Body of pancreas (tissue), 4 donors: Measurements from ENCODE around the gene ARHGAP33. TPM values are rescaled to one million over a fixed set of nuclear protein-coding genes. Genes with fewer than 3 reads are reported as not detected.

Experiments
- ATAC-seq: fragments of 150-250 bp; one replicate; pipeline ENCODE4 v1.9.1; 2016
- DNase-seq, 4 donors: peaks; one replicate each; pipeline ENCODE4 v3.0.0-alpha.2; 2019
- H3K27ac ChIP-seq, 4 donors: fragments of 200-600 bp; sonication (generic); 1 replicate in 3 of 4; 2 replicates in 1 of 4; pipeline versions ENCODE4 v1.5.1 to v1.6.1; 2016 to 2019; ENCODE audit warnings: mild to moderate bottlenecking in 1 of 4, mixed read lengths in 1 of 4, moderate library complexity in 1 of 4
- H3K27me3 ChIP-seq, 2 donors: fragments of 200-600 bp; sonication (generic); one replicate each; pipeline ENCODE4 v1.6.0; 2016; ENCODE audit warnings: mild to moderate bottlenecking in 1 of 2
- H3K36me3 ChIP-seq, 2 donors: fragments of 200-600 bp; sonication (generic); replicated peaks in 1 of 2; 2 replicates each; pipeline ENCODE4 v1.5.1; 2016; ENCODE audit warnings: low read depth in 2 of 2; ENCODE audit not compliant: insufficient read depth in 1 of 2
- H3K4me1 ChIP-seq: fragments of 200-600 bp; sonication (generic); one replicate; pipeline ENCODE4 v1.6.0; 2016
- H3K4me3 ChIP-seq, 2 donors: fragments of 200-600 bp; sonication (generic); 1 replicate in 1 of 2; 2 replicates in 1 of 2; pipeline ENCODE4 v1.5.1; 2016 to 2019
- H3K9me3 ChIP-seq, 3 donors: fragments of 200-600 bp; sonication (generic); 1 replicate in 2 of 3; 2 replicates in 1 of 3; pipeline ENCODE4 v1.5.1; 2016
- POLR2A ChIP-seq, 3 donors: fragments of 450-650 bp; IDR thresholded peaks; one replicate each; pipeline ENCODE4 v1.6.1; 2016; ENCODE audit warnings: antibody characterized with exemption in 3 of 3, mild to moderate bottlenecking in 2 of 3
- WGBS, 2 donors: methylation state at CpG; one replicate each; pipeline ENCODE4 v1.1.5; 2017; 5-methylcytosine and 5-hydroxymethylcytosine counted together
- intact Hi-C: fragments of 100-400 bp; cut with DNase I; formaldehyde crosslinking; loops from one replicate; pipeline ENCODE4 v1.15.1; 2023
- total RNA-seq, 2 donors: library from RNA; depleted of rRNA; stranded (reverse); fragments of >200 nt; gene quantifications; one replicate each; pipeline ENCODE4 v1.1.0, GENCODE V29; 2016
- TF ChIP-seq, protein P1 (sequence below), 7 experiments: fragments of 450-650 bp in 4 of 7; fragments of 200-600 bp in 3 of 7; sonication (generic) in 3 of 7; IDR thresholded peaks; one replicate each; pipeline ENCODE4 v1.5.1; 2016 to 2019; ENCODE audit warnings: antibody characterized with exemption in 7 of 7

The ARHGAP33 gene
- total RNA-seq, 2 donors from 2014 or later: 8.6 to 71.5 TPM

- DNase-seq (no peak), ATAC-seq (no peak)
- intact Hi-C loops: no loop called here
- no peaks in the 10 kb centered on the region for H3K9me3 ChIP-seq
- WGBS, 2 donors: 93 to 100% methylated on average over 2 of the region's 2 CpGs
- no peak overlapping the region for H3K4me3 ChIP-seq
- no peak overlapping the region for H3K27ac ChIP-seq
- H3K27me3 ChIP-seq: no peaks in the 10 kb centered on the region
- H3K36me3 ChIP-seq: peaks cover 0 to 5% of the 10 kb centered on the region in 2 donors
- peaks cover 29% of the 10 kb centered on the region for H3K4me1 ChIP-seq
- TF ChIP-seq POLR2A (IDR thresholded peaks at IDR 0.05): no peak
- TF ChIP-seq, protein P1, sequence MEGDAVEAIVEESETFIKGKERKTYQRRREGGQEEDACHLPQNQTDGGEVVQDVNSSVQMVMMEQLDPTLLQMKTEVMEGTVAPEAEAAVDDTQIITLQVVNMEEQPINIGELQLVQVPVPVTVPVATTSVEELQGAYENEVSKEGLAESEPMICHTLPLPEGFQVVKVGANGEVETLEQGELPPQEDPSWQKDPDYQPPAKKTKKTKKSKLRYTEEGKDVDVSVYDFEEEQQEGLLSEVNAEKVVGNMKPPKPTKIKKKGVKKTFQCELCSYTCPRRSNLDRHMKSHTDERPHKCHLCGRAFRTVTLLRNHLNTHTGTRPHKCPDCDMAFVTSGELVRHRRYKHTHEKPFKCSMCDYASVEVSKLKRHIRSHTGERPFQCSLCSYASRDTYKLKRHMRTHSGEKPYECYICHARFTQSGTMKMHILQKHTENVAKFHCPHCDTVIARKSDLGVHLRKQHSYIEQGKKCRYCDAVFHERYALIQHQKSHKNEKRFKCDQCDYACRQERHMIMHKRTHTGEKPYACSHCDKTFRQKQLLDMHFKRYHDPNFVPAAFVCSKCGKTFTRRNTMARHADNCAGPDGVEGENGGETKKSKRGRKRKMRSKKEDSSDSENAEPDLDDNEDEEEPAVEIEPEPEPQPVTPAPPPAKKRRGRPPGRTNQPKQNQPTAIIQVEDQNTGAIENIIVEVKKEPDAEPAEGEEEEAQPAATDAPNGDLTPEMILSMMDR (IDR thresholded peaks at IDR 0.05): no peak
Observed at GRCh38 chr19:35759697-35760096, 15.7 kb upstream of the ARHGAP33 start.

DNA sequence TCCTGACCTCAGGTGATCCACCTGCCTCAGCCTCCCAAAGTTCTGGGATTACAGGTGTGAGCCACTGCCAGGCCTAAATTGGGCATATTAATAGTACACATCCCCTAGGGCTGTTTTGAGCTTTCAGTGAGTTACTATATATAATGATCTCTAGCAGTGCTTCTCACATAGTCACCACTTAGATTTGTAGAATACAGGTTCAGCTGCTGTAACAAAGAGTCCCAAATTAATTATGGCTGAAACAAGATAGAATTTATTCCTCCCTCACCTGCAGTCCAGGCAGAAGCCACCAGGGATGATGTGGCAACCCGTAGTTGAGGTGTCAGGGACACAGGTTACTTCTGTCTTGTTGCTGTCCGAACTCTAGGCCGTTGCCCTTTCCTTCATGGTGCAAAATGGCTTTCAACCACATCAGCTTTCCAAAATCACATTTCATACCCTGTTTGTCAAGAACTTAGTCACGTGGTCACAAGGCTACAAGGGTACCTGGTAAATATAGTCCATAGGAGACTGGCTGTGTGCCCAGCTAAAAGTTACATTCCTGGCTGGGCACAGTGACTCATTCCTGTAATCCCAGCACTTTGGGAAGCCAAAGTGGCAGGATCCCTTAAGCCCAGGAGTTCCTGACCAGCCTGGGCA is 14.5 kb upstream of the ARHGAP33 start:
- no peak overlapping the region for H3K27ac ChIP-seq
- no peaks in the 10 kb centered on the region for H3K9me3 ChIP-seq
- ATAC-seq (no peak), DNase-seq (no peak)
- no peak overlapping the region for H3K4me3 ChIP-seq
- peaks cover 0 to 7% of the 10 kb centered on the region in 2 donors for H3K36me3 ChIP-seq
- no peak for TF ChIP-seq POLR2A (IDR thresholded peaks at IDR 0.05)
- TF ChIP-seq, protein P1 (IDR thresholded peaks at IDR 0.05): no peak
- 92 to 96% methylated on average over 4 of the region's 4 CpGs for WGBS, 2 donors
- H3K4me1 ChIP-seq: peaks cover 29% of the 10 kb centered on the region
- no peaks in the 10 kb centered on the region for H3K27me3 ChIP-seq
- intact Hi-C loops: no loop called here

GRCh38 chr19:35764432-35765315 is 10.7 kb upstream of the ARHGAP33 start:
- Histone ChIP-seq H3K27ac (no peak overlapping the region), H3K4me3 (no peak overlapping the region), H3K4me1 (peaks cover 14% of the 10 kb centered on the region), H3K27me3 (no peaks in the 10 kb centered on the region), H3K9me3 (no peaks in the 10 kb centered on the region), H3K36me3 (peaks cover 0 to 7% of the 10 kb centered on the region in 2 donors)
- TF ChIP-seq POLR2A (IDR thresholded peaks at IDR 0.05): no peak
- TF ChIP-seq, protein P1 (IDR thresholded peaks at IDR 0.05): no peak
- no peak for DNase-seq
- no peak for ATAC-seq
- intact Hi-C loops: no loop called here
- 95 to 97% methylated on average over 16 to 17 of the region's 17 CpGs for WGBS, 2 donors

GRCh38 chr19:35766571-35767104 is 8.7 kb upstream of the ARHGAP33 start:
- no peaks in the 10 kb centered on the region for H3K27me3 ChIP-seq
- TF ChIP-seq POLR2A (IDR thresholded peaks at IDR 0.05): no peak
- peaks cover 0 to 7% of the 10 kb centered on the region in 2 donors for H3K36me3 ChIP-seq
- H3K4me1 ChIP-seq: peaks cover 12% of the 10 kb centered on the region
- H3K4me3 ChIP-seq: no peak overlapping the region
- ATAC-seq: peak; percentile 7
- no peak overlapping the region for H3K27ac ChIP-seq
- DNase-seq: no peak
- 78 to 84% methylated on average over 2 to 10 of the region's 11 CpGs for WGBS, 2 donors
- intact Hi-C loops: no loop called here
- H3K9me3 ChIP-seq: no peaks in the 10 kb centered on the region
